ENCODE measurements around the gene ERICH2.
"Not testable (repeated sequence)": the region's sequence is repeated elsewhere in the genome, so short reads cannot be mapped to it uniquely, and the experiment has no call there.

The ERICH2 gene

GRCh38 chr2:170747921-170748320, 22.3 kb upstream of the ERICH2 start:
- no peak overlapping the region for H3K4me3 ChIP-seq (replicated peaks; ENCODE audit: insufficient read depth, low read length)
- DNase-seq (ENCODE audit: low read depth in 1 of 2, low spot score in 1 of 2) = no peak
- no peak for TF ChIP-seq GABPA (IDR thresholded peaks at IDR 0.05; ENCODE audit: low read depth)
- TF ChIP-seq SPI1 (IDR thresholded peaks at IDR 0.05; ENCODE audit: borderline replicate concordance, low read depth) = no peak
- no peak for TF ChIP-seq CTCF (IDR thresholded peaks at IDR 0.05; ENCODE audit: insufficient read depth, low read length)
- TF ChIP-seq, protein P1, sequence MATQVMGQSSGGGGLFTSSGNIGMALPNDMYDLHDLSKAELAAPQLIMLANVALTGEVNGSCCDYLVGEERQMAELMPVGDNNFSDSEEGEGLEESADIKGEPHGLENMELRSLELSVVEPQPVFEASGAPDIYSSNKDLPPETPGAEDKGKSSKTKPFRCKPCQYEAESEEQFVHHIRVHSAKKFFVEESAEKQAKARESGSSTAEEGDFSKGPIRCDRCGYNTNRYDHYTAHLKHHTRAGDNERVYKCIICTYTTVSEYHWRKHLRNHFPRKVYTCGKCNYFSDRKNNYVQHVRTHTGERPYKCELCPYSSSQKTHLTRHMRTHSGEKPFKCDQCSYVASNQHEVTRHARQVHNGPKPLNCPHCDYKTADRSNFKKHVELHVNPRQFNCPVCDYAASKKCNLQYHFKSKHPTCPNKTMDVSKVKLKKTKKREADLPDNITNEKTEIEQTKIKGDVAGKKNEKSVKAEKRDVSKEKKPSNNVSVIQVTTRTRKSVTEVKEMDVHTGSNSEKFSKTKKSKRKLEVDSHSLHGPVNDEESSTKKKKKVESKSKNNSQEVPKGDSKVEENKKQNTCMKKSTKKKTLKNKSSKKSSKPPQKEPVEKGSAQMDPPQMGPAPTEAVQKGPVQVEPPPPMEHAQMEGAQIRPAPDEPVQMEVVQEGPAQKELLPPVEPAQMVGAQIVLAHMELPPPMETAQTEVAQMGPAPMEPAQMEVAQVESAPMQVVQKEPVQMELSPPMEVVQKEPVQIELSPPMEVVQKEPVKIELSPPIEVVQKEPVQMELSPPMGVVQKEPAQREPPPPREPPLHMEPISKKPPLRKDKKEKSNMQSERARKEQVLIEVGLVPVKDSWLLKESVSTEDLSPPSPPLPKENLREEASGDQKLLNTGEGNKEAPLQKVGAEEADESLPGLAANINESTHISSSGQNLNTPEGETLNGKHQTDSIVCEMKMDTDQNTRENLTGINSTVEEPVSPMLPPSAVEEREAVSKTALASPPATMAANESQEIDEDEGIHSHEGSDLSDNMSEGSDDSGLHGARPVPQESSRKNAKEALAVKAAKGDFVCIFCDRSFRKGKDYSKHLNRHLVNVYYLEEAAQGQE (IDR thresholded peaks at IDR 0.05; ENCODE audit: insufficient replicate concordance, low read depth) = no peak
- TF ChIP-seq POLR2AphosphoS5 (IDR thresholded peaks at IDR 0.05; ENCODE audit: low read depth) = no peak
- no peaks in the 10 kb centered on the region for H3K27me3 ChIP-seq (ENCODE audit: insufficient read depth, poor library complexity, severe bottlenecking)
- H3K27ac ChIP-seq (replicated peaks) = no peak overlapping the region

GRCh38 chr2:170751555-170751954, 18.6 kb upstream of the ERICH2 start:
- not testable (repeated sequence) for H3K27ac ChIP-seq (replicated peaks); H3K27me3 ChIP-seq (ENCODE audit: insufficient read depth, poor library complexity, severe bottlenecking); DNase-seq (ENCODE audit: low read depth in 1 of 2, low spot score in 1 of 2); H3K4me3 ChIP-seq (replicated peaks; ENCODE audit: insufficient read depth, low read length)

DNA sequence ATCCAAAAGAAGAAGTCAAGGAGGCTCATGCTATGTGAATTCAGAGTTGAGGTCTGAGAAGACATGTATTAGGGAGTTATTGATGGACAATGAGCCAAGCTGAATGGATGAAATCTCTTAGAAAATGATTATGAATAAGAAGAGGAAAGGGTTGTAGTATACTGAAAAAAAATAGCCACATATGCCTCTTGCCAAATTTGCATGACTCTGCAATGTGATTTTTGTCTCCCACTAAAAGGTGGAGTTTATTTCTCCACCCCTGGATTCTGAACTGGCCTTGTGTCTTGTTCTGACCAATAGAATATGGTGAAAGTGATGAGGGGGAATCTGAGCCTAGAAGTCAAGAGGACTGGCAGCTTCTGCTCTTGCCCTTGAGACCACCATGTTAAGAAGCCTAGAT, 8.6 kb upstream of the ERICH2 start:
- no peak overlapping the region for H3K27ac ChIP-seq (replicated peaks)

More for the DNA sequence above, 8.6 kb upstream of the ERICH2 start:
- no peak overlapping the region for H3K4me3 ChIP-seq (replicated peaks; ENCODE audit: insufficient read depth, low read length)
- DNase-seq (ENCODE audit: low read depth in 1 of 2, low spot score in 1 of 2) = no peak
- TF ChIP-seq GABPA (IDR thresholded peaks at IDR 0.05; ENCODE audit: low read depth) (no peak), CTCF (IDR thresholded peaks at IDR 0.05; ENCODE audit: insufficient read depth, low read length) (no peak), SPI1 (IDR thresholded peaks at IDR 0.05; ENCODE audit: borderline replicate concordance, low read depth) (no peak), POLR2AphosphoS5 (IDR thresholded peaks at IDR 0.05; ENCODE audit: low read depth) (no peak)
- TF ChIP-seq, protein P1 (IDR thresholded peaks at IDR 0.05; ENCODE audit: insufficient replicate concordance, low read depth) = no peak
- H3K27me3 ChIP-seq (ENCODE audit: insufficient read depth, poor library complexity, severe bottlenecking) = no peaks in the 10 kb centered on the region
